ENCODE results near the gene PRRX2.

The PRRX2 gene

GRCh38 chr9:129712634-129713401 lies 47.4 kb downstream of the PRRX2 start:
- no peak for DNase-seq

- DNase-seq = no peak
These were observed 47.9 kb downstream of the PRRX2 start for GRCh38 chr9:129713402-129713679.

- no peak for DNase-seq
These were observed 49.1 kb downstream of the PRRX2 start for GRCh38 chr9:129714511-129715061.

GRCh38 chr9:129716091-129716490 lies 50.6 kb downstream of the PRRX2 start:
- DNase-seq = no peak

- no peak for DNase-seq
These were observed 52.5 kb downstream of the PRRX2 start for GRCh38 chr9:129717991-129718390.

GRCh38 chr9:129718647-129719046 lies 53.2 kb downstream of the PRRX2 start:
- DNase-seq = no peak

GRCh38 chr9:129719135-129719534 lies 53.7 kb downstream of the PRRX2 start:
- no peak for DNase-seq

GRCh38 chr9:129720181-129720864 lies 54.9 kb downstream of the PRRX2 start:
- no peak for DNase-seq

- DNase-seq = no peak
These were observed 55.6 kb downstream of the PRRX2 start for GRCh38 chr9:129720865-129721545.

- DNase-seq = no peak
These were observed 57.5 kb downstream of the PRRX2 start for GRCh38 chr9:129722913-129723312.

- DNase-seq = no peak
These were observed 59.2 kb downstream of the PRRX2 start for GRCh38 chr9:129724456-129725190.

GRCh38 chr9:129725795-129726251 lies 60.4 kb downstream of the PRRX2 start:
- DNase-seq = no peak

GRCh38 chr9:129726322-129727160 lies 61.1 kb downstream of the PRRX2 start:
- peak; percentile 38 for DNase-seq

- no peak for DNase-seq
These were observed 63.3 kb downstream of the PRRX2 start for GRCh38 chr9:129728744-129729143.

- DNase-seq = no peak
These were observed 66.1 kb downstream of the PRRX2 start for GRCh38 chr9:129731477-129732085.

GRCh38 chr9:129732100-129732499 lies 66.7 kb downstream of the PRRX2 start:
- no peak for DNase-seq

GRCh38 chr9:129732946-129733631 lies 67.6 kb downstream of the PRRX2 start:
- DNase-seq = no peak

- no peak for DNase-seq
These were observed 68.1 kb downstream of the PRRX2 start for GRCh38 chr9:129733632-129733953.

- DNase-seq = no peak
These were observed 70.1 kb downstream of the PRRX2 start for GRCh38 chr9:129735546-129735945.

- DNase-seq = no peak
These were observed 70.9 kb downstream of the PRRX2 start for GRCh38 chr9:129736334-129736733.

Measured in CD4-positive, alpha-beta T cell treated with Interleukin-4 for 4 hours (primary cell).